ENCODE data around the gene CAPN12. TPM values are rescaled to one million over a fixed set of nuclear protein-coding genes. Genes with fewer than 3 reads are reported as not detected.
A peak's percentile ranks its signal among the peaks of the same experiment; 100 is the strongest.

Gene CAPN12
- total and polyA plus RNA-seq, 2 of the 8 experiments (the other 6 are each of a cell fraction or from before 2014, with no cell fraction given): 8.8 to 20.0 TPM

GRCh38 chr19:38727868-38728660 is 16.2 kb downstream of the CAPN12 start:
- 92% methylated on average over 21 of the region's 33 CpGs; no CpG with 5 or more reads in 1 of the 2 experiments for WGBS, 2 experiments (ENCODE audit: extremely low coverage in 1 of 2, insufficient coverage in 1 of 2, insufficient read length in 1 of 2, insufficient replicate concordance in 2 of 2, low coverage in 1 of 2, low lambda C conversion rate in 2 of 2, missing lambda C conversion rate in 1 of 2)
- Histone ChIP-seq H2AFZ (ENCODE audit: low read length) (no peak overlapping the region), H3K9ac (replicated peaks in 1 of 4; ENCODE audit: extremely low read depth in 1 of 4, low read depth in 3 of 4, low read length in 3 of 4) (no peak overlapping the region), H4K20me1 (replicated peaks in 1 of 2; ENCODE audit: control insufficient read depth in 1 of 2, insufficient read depth in 2 of 2, low read length in 2 of 2) (peaks cover 8 to 18% of the 10 kb centered on the region in 2 experiments), H3K4me1 (replicated peaks in 1 of 4; ENCODE audit: control insufficient read depth in 3 of 4, insufficient read depth in 4 of 4, low read length in 3 of 4) (no peaks in the 10 kb centered on the region), H3K79me1 (ENCODE audit: low read depth, low read length) (no peaks in the 10 kb centered on the region; the same call in 1 of the 2 replicates), H3K27ac (ENCODE audit: low read depth, low read length) (no peak overlapping the region), H3K4ac (replicated peaks; ENCODE audit: insufficient read length, low read depth, low read length) (no peak overlapping the region), H3K36me3 (ENCODE audit: control insufficient read depth in 2 of 4, insufficient read depth in 4 of 4, low read length in 3 of 4) (peaks cover 22 to 69% (median 49%) of the 10 kb centered on the region in 4 experiments; a peak in 7 of 8 replicates), H4K5ac (ENCODE audit: insufficient read length, low read depth, low read length) (no peak overlapping the region), H2AK5ac (ENCODE audit: low read depth, low read length) (no peak overlapping the region), H3K27me3 (replicated peaks in 1 of 4; ENCODE audit: control insufficient read depth in 3 of 4, extremely low read depth in 1 of 4, insufficient read depth in 3 of 4, low read length in 3 of 4) (no peaks in the 10 kb centered on the region), H3K56ac (replicated peaks; ENCODE audit: insufficient read length, low read depth, low read length) (no peak overlapping the region), H2BK5ac (ENCODE audit: low read depth, low read length) (peak overlapping the region; percentile 71; the same call in 1 of the 2 replicates), H4K91ac (replicated peaks; ENCODE audit: insufficient read length, low read length) (no peak overlapping the region), H3K23ac (ENCODE audit: insufficient read length) (no peak overlapping the region), H3K23me2 (ENCODE audit: low read depth, low read length) (no peaks in the 10 kb centered on the region), H2BK20ac (ENCODE audit: low read length) (no peak overlapping the region), H3K4me3 (ENCODE audit: extremely low read depth in 1 of 4, insufficient read depth in 2 of 4, low read depth in 3 of 4, low read length in 4 of 4) (no peak overlapping the region), H3K14ac (ENCODE audit: insufficient read length) (no peak overlapping the region), H4K8ac (ENCODE audit: extremely low read depth, insufficient read depth, low read length) (0 out of 2 replicates have a peak overlapping the region, but pooled peaks have one; percentile 57), H2BK120ac (replicated peaks; ENCODE audit: low read depth, low read length) (no peak overlapping the region), H2BK15ac (ENCODE audit: low read length) (no peak overlapping the region), H3K4me2 (ENCODE audit: insufficient read depth in 1 of 2, low read depth in 2 of 2, low read length in 2 of 2) (no peak overlapping the region), H3K9me3 (ENCODE audit: insufficient read depth in 2 of 2, low read depth in 1 of 2, low read length in 1 of 2) (no peaks in the 10 kb centered on the region), H3K18ac (ENCODE audit: extremely low read depth, low read length) (no peak overlapping the region), H3K79me2 (ENCODE audit: control insufficient read depth in 1 of 2, insufficient read depth in 2 of 2, low read length in 2 of 2) (no peaks in the 10 kb centered on the region), H2BK12ac (ENCODE audit: low read depth, low read length) (no peak overlapping the region)
- TF ChIP-seq CBX5 (IDR thresholded peaks at IDR 0.05; ENCODE audit: low read depth, low read length): no peak
- CTCF ChIA-PET (ENCODE audit: partially characterized antibody): interaction anchor here (0.6 to 1.5 kb wide), 8 partner anchors 16 to 205 kb away, joined by 3 to 5 read pairs (median 3); no protein-coding TSS in a partner anchor
- FAIRE-seq (no peak), DNase-seq (ENCODE audit: low read depth in 1 of 2, low spot score in 2 of 2) (no peak)
- POLR2A ChIA-PET (ENCODE audit: partially characterized antibody): interaction anchor here (0.8 to 1.2 kb wide), 3 partner anchors 9 to 107 kb away, joined by 3 to 6 read pairs (median 6); no protein-coding TSS in a partner anchor
